Measurements from ENCODE around the gene PLA2G4F.

Gene PLA2G4F

DNA sequence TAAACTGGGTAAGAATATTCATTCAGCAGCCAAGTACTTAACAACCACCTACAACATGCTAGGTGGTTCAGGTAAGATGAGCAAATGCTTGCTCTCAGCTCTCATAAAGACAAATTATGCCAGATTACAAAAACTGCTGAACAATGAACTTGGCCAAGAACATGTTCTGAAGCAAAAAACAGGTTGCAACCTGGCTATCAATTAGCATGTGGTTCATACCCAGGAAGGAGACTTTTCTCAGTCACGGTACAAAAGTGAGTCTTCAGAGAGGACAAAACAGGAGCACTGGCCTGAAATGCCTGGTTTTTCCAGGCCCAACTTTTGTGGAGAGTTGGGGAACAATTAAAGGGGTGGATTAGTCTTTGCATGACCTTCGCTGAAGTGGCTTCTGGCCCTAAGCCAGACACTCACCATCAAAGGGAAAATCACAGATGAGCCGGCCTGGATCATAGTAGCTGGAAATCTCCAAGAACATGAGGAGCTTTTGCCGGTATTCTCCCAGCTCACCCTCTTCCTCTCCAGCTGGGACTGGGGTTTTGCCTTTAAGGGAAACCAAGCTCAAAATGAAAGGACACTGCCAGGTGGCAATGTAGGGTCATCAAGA, 7.6 kb upstream of the PLA2G4F start:
- DNase-seq, result no peak

DNA sequence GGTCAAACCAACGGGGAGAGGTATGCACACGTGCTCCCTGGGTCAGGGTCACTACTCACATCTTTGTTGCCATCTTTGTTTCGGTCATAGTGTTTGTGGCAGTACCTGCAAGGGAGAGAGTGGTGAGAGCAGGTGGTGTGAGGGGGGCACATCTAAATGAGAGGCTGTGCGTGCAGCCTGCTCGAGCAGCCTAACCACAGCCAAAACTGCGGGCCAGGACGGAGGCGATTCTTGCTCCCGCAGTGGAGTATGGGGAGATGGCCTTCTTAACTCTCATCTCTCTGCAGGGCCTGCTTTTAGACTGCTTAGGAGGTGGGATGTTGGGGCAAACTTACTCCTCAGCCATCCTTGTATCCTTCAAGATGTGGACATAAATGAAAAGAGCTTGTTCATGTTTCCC, 6.9 kb upstream of the PLA2G4F start:
- no peak for DNase-seq

DNA sequence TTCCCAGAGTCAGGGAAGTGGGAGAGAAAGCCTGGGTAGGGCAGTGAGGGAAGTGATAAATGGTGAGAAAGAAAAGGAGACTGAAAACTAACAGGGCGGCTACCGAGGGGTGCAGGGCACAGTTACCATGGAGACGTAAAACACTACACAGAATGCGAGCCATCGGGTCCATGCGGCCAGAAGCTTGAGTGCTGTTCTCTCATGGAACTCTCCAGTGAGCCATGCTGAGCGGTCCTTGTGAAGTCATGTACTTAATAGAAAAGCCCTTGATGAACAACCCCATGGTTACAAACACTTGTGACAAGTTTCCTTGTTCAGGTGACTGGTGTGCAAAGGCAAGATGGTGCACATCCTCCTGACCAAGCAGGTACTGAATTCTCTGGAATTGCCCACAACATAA, 3.7 kb upstream of the PLA2G4F start:
- DNase-seq, result no peak

DNA sequence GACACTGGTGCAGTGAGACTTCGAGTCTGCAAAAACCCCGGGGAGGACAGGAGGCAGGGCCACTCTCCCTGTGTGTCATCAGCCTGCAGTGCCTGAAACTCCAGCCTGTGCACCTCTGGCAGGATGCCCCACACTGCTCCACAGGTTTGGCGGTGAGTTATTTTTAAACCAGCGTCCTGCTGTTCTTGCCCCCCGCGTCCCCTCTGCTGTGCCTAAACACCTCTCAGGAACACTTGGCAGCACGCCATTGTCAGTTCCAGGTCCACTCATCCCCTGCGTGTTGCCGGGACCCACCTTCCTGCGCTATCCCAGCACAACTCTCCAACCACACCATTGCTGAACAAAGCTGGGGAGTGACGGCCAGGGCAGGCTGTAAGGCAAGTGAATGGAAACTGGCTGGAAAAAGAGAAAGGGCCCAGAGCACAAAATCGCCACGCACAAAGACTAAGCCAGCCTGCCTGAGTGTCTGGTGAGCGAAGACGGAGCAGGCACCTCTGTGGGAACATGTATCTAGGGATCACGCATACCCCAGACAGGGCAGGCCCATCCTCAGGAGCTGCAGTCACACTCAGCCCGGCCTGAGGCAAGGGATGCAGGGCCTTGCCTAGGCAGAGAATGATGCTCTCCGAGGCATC, 3.1 kb upstream of the PLA2G4F start:
- DNase-seq, result peak; percentile 15

DNA sequence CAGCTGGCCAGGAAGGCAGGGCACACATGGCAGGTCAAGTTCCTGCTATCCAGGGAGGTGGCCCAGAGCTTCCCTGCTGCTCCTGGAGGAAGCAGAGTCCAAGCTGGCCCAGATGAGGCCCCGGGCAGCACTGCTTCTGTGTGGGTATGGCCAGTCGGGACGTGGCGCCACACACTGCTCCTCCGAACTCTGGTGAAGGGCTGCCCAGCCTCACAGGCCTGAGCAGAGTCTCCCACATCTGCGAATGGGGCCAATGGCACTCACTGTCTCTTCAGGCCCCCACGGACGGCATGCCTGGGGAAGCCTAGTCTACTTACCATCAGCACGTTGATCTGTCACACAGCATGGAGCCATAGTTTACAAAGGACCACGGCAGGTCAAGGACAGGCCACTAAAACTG, 2.5 kb upstream of the PLA2G4F start:
- no peak for DNase-seq

DNA sequence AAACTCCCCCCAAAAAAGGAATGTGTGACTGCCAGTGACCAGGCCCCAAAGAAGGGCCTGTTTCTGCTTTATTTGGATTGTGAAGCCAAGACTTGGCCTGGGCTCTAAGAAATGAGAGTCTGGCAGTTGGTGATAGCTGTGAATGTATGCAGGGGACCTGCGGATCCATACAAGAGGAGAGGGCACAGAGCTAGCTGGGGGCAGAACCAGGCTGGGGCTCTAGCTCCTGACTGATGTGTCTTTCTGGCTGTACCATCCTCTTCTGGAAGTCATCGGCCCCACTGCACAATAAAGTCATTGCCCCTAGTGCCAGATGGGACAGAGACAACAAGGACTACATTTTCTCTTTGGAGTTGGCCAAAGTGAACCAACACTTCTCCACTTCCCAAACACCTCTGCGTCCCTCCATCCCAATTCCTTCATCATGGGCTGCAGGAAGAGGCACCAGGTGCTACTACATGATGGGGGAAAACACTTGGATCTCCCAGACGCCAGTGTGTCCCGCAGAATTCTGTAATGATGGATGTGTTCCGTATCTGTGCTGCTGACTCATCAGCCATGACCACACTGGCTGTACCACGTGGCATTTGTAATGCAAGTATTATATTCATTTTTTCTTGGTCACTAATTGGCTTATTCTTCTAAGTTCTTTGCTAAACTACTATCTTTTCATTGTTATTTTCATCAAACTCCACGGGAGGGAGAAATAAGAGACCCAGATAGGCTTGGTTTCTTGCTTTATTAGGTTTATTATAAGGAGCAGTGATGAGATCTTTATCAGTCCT, 1.7 kb upstream of the PLA2G4F start:
- DNase-seq, result no peak

DNA sequence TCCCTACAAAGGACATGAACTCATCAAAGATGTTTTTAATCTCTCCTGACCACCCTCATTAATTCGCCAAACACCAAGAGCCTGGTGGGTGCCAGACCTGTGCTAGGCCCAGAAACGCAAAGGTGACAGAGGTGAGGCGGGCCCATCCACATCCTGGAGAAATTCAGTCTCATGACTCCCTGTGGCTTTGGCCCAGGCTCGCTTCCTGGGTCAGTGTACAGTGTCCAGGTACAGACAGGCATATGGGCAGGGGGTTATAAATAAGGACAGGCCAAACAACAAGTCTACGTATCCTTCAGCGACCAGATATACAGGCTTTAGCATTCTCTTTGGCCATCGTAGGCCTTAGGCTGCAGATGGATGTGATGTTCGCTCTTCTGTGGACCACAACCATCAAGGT, 945 bp upstream of the PLA2G4F start:
- DNase-seq, result no peak

DNA sequence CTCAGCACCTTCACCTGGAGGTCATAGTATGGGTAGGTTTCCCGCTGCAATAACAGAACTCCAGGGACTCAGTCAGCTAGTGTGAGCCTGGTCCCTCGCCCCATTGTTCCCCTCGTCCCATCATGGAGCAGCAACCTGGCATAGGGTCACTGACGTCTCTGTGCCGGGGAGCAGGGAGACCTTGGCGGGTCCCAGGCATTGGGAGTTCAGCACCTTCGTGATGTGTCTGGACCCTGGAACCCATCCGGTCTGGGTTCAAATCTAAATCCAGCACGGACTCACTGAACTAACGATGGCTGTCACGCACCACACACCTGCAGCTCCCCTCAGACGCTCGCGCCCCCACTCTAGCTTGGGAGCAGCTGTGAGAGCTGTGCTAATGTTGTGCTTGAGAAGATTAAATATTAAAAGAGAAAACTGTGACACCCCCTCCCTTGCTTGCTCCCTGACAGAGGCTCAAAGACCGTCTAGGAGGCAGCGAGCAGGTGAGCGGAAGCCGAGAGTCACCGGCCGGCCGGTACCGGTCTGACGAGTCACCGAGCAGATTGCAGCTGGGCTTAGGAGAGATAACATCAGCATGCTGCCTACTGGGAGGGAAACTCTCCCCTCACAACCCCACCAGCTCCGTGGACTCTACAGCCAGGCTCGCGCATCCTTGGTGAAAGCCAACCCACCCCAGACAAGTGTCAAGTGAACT, 742 bp downstream of the PLA2G4F start:
- DNase-seq, result no peak

DNA sequence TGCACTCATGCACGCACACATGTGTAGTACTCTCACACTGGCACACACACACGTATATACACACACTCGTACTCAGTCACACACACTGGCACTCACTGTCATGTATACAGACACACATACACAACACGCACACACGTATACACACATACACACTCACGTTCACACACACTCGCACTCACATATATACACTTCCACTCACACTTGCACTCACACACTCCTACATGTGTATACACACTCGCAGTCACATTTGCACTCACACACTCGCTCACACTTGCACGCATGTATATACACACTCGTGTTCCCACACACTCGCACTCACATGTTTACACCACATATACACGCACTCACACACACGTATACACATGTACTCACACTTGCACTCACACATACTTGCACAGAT, 1.5 kb downstream of the PLA2G4F start:
- DNase-seq, result no peak

DNA sequence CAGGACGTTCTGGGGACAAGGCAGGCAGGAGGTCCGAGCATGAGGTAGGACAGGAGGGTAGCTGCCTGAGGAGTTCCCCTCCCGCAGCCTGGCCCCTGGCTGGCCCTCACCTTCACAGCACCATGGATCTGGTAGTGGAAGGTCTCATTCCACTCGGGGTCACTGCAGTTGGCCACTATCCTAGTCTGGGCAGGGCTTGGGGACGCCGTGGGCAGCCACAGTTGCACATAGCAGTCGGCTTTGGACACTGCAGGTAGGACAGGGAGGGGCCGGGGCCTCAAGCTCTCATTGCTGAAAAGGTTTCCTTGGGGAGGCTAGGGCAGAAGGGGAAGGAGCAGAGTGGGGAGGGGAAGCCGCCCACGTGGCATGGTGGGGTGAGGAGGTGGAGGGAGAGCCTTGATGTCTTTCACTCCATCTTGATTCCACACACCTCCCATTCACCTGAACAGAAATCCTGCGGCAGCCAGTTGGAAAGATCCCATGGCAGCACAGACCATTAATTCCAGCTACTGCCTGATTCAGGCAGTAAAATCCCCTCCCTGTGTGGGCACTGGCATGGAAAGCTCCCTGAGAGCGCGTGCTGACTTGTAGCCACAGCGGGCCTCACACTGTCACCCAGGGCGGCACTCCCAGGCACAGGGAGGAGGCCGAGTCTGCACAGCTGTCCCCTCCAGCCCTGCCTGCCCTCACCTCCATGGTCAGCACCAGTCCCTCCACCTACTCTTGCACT, 2.1 kb downstream of the PLA2G4F start:
- DNase-seq, result peak; percentile 25

DNA sequence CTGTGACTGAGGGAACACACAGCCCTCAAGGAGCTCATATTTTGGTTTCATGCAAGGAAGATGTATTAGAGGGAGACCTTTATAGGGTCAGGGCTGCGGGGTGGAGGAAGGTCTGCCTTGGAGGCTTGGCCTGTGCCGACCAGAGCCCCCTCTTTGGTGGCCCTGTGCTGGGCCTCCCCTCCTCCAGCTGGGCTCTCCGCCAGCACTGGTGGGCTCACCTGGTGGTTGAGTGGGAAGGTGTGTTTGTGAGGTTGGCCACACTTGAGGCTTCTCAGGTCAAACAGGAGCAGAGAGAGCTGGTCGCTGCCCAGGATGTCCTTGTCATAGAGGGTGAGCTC, 2.6 kb downstream of the PLA2G4F start:
- DNase-seq, result no peak

DNA sequence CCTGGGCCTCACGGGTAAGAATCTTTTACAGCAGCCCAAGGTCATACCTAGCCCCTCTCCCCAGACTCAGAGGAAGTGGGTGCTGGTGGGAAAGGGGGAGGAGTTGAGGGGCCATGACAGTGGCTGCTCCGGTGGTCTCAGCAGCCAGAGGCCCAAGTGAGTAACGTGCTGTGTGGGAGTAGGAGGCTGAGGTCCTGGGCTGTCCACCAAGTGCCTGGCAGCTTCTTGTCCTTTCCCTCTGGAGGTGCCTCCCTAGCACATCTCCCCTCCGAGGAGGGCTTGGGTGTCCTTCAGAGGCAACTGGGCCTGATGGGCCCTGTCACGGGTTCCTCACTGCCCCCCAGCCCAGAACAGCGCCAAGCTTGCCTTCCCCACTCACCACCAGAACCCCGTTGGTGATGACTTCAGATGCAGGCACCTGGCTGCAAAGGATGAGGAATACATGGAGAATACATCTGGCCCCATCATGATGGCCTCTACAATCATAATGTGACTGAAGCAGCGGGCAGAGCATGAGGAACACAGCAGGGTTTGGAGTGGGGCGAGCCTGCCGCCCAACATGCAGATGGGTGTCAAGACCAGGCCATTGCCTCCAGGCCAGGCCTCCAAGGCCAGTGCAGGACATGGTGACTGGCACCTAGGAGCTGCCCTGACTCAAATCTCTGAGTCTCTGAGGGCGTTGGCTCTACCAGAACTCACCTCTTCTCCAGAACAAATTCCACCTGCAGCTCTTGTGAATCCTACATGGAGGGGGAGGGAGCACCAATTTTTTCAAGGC, 3.3 kb downstream of the PLA2G4F start:
- no peak for DNase-seq

DNA sequence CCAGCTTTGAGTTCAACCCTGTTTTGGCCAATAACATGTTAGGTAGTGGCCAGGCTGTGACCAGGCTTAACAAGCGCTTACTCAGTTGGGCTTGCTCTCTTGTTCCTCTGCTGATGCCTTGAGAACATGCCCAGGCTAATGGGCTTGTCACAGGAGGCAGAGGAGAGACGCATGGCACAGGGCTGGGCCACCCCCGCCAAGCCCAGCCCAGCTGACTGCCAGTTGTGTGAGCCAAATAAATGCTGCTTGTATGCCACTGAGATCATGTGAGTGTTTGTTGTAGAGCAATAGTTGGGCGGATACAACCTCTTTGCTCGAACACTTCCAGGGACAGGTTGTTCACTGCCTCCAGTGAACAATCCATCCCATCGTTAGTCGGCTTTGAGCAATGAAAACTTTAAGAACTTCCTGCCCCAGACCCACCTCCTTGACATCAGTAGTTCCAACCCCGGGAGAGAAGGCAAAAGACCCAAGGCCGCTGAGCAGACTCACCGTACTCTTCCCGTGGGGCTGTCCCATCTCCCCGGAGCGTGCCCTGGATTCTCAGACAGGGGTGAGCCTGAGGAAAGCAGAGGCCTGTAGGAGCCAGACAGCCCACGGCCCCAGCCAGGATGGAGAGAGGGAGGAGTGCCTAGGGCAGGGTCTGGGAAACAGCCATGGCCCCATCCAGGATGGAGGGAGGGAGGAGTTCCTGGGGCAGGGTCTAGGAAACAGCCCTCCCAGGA, 4.1 kb downstream of the PLA2G4F start:
- DNase-seq, result no peak

DNA sequence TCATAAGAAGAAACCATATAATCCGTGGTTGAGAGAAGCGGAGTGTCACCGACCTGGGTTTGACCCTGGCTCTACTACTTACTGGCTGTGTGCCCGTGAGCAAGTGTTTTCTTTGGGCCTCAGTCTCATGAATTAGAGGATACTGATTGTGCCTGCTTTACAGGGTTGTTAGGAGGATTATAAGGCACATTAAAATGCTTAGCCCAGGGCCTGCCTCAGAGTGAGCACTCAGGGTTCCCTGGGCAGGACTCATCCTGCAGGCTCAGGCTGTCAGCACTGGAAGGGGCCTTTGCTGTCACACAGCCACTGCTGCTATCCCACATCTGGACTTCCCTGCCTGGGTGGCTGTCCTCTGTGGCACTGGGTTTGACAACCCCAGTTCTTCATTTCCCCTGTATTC, 4.7 kb downstream of the PLA2G4F start:
- no peak for DNase-seq

DNA sequence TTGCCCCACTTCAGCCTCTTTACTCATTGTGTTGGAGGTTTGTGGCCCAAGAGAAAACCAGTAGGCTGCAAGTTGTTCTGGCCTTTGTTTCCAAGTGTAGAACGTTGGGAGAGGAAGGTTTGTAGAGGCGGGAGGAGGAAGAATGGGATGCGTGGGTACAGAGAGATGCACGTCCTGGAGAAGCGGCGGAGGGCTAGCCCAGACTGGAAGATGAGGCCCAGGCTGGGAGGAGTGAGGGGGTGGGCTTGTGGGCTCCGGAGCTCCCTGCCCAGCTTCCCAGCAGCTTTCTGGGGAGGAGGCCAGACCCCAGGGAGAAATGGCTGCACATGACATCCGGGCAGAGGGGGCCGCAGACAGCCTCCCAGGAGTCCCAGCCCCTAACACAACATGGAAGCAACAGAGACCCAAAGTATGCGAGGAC, 5.3 kb downstream of the PLA2G4F start:
- DNase-seq, result no peak

DNA sequence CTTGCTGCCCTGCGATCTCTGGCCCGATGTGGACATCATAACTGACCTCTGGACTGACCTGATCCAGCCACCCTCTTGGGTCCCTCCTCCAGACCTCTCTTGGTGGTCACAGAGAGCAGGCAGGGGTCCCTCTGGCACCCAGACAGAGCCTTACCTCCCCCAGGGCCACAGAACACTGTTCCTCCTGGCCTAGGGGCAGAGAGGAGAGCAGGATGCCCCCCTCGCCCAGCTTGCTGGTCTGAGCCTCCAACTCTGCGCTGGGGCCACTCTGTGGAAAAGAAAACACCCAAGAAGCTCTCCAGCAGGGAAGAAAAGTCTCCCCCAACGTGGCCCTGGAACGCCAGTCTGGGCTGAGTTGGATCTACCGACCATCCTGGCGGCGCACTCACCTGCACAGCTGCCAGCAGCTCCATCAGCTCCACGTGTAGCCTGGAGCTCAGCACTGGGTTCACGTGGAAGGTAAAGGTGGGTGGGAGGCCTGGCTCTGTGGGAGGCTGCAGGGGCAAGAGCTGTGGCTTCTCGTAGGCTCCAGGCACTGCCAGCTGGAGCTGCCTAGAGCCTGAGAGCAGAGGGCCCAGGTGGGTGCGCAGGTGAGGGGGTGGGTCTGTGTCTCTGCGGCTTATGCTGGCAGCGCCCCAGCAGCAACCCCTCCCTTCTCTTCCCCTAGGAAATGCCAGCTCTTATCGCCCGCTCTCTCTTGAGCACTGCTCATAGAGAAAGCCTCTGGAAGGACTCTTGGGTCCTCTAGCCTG, 6.0 kb downstream of the PLA2G4F start:
- peak; percentile 88 for DNase-seq

DNA sequence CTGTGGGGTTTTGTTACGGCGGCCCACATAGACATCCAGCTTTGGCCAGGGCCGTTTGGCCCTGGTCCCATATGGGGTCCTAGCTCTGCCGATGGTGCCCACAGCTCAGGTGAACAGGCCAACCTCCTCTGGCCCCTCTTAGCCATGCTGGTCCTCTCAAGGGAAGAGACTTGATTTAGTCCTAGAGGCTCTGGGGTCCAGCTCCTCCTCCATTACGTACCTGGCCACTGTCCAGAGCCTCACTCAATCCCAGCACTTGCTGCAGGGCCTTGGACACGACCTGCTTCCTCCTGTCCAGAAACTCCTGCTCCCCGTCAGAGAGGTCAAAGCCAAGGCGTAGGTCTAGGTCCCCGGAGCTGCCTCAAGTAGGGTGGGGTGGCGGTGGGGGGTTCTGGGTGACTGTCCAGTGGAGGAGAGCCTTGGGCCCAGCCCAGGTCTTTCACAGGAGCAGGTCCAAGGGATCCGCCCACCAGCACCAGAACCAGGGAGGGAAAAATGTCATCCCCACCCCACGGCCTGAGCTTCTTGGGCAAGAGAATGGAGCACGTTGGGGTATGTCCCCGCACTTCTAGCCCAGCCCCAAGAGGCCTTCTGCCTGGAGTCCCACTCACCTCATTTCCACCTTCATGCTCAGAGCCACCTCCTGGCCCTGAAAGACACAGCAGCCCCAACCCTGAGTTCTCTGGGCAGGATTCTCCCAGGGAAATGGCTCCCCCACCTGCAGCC, 6.8 kb downstream of the PLA2G4F start:
- DNase-seq, result no peak

DNA sequence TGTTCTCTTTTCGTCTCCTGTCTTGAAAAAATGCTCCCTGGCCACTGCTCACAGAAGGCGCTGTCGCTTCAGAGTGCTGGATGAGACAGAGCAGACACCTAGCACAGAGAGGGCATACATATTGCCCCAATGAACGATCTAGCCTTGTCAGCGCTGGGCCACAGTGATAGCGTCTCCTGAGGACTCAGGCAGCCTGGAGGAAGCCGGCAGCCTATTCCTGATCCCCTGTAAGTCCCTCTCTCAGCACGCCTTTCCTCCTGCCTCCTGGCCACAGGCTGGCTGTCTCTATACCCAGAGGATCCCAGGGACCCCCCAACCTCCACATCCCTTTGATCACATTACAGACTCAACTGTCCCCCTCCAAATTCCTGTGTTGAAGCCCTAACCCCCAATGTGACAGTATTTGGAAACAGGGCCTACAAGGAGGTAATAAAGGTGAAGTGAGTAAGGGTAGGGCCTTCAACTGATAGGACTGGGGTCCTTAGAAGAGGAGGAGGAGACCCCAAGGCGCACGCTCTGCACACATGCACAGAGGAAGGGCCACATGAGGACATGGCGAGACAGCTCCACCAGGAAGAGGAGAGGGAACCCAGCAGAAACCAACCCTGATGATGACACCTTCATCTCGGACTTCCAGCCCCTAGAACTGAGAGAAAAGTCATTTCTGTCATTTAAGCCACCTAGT, 7.5 kb downstream of the PLA2G4F start:
- DNase-seq, result no peak

DNA sequence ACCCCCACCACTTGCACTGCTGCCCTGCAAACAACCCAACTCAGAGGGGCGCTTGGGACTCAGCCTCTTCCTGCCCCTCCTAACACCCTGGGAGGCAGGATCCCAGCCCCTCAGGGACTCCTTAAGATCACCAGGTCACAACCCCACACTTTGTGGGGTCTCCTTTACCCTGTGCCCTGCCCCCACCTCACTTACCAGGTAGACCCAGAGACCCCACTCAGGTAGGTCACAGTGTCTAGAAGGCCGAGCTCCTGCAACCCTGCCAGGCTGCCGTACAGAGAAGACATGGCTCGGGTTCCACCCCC, 9.1 kb downstream of the PLA2G4F start:
- DNase-seq, result no peak
